GM19372 (cell line): ENCODE measurements around the gene NKPD1.

Experiments
- ATAC-seq: cut with Tn5 transposase; IDR thresholded peaks from one replicate; pipeline ENCODE4 v1.9.1; 2021; ENCODE audit warnings: mild to moderate bottlenecking, low read depth, moderate library complexity; ENCODE audit not compliant: unreplicated experiment

The NKPD1 gene

GRCh38 chr19:45141203-45141900, 19.4 kb downstream of the NKPD1 start:
- no peak for ATAC-seq

GRCh38 chr19:45140533-45140932, 20.2 kb downstream of the NKPD1 start:
- no peak for ATAC-seq

- no peak for ATAC-seq
Measured at GRCh38 chr19:45140144-45140503, 20.7 kb downstream of the NKPD1 start.

- ATAC-seq: no peak
Measured at GRCh38 chr19:45139286-45140143, 21.3 kb downstream of the NKPD1 start.

- no peak for ATAC-seq
Measured at GRCh38 chr19:45138303-45138751, 22.5 kb downstream of the NKPD1 start.

- peak; percentile 85 for ATAC-seq
Measured at GRCh38 chr19:45137179-45137761, 23.5 kb downstream of the NKPD1 start.

GRCh38 chr19:45136507-45137178, 24.1 kb downstream of the NKPD1 start:
- no peak for ATAC-seq

- ATAC-seq: no peak
Measured at GRCh38 chr19:45135176-45135885, 25.5 kb downstream of the NKPD1 start.

- no peak for ATAC-seq
Measured at GRCh38 chr19:45133661-45134060, 27.1 kb downstream of the NKPD1 start.

GRCh38 chr19:45130888-45131615, 29.7 kb downstream of the NKPD1 start:
- ATAC-seq: no peak

GRCh38 chr19:45130236-45130635, 30.5 kb downstream of the NKPD1 start:
- no peak for ATAC-seq

- ATAC-seq: no peak
Measured at GRCh38 chr19:45128806-45129205, 32.0 kb downstream of the NKPD1 start.

- ATAC-seq: no peak
Measured at GRCh38 chr19:45128146-45128545, 32.6 kb downstream of the NKPD1 start.

GRCh38 chr19:45126654-45127053, 34.1 kb downstream of the NKPD1 start:
- no peak for ATAC-seq

GRCh38 chr19:45125975-45126493, 34.7 kb downstream of the NKPD1 start:
- no peak for ATAC-seq

- no peak for ATAC-seq
Measured at GRCh38 chr19:45125360-45125759, 35.4 kb downstream of the NKPD1 start.

- no peak for ATAC-seq
Measured at GRCh38 chr19:45124021-45124420, 36.8 kb downstream of the NKPD1 start.

- no peak for ATAC-seq
Measured at GRCh38 chr19:45123440-45123850, 37.3 kb downstream of the NKPD1 start.

- ATAC-seq: no peak
Measured at GRCh38 chr19:45122832-45123231, 38.0 kb downstream of the NKPD1 start.
